PC-9 (cell line): ENCODE measurements around the gene SLC44A1.

Experiments used
- EZH2 ChIP-seq: fragments of 200-600 bp; sonication (generic); IDR thresholded peaks from 2 replicates; pipeline ENCODE4 v1.8.0; 2017; ENCODE audit warnings: antibody characterized with exemption, low read depth
- TF ChIP-seq, protein P1 (sequence below): fragments of 200-600 bp; sonication (generic); conservative IDR thresholded peaks from 2 replicates; pipeline ENCODE4 v1.6.1; 2017; ENCODE audit warnings: mixed run types, antibody characterized with exemption, mild to moderate bottlenecking, moderate library complexity

DNA sequence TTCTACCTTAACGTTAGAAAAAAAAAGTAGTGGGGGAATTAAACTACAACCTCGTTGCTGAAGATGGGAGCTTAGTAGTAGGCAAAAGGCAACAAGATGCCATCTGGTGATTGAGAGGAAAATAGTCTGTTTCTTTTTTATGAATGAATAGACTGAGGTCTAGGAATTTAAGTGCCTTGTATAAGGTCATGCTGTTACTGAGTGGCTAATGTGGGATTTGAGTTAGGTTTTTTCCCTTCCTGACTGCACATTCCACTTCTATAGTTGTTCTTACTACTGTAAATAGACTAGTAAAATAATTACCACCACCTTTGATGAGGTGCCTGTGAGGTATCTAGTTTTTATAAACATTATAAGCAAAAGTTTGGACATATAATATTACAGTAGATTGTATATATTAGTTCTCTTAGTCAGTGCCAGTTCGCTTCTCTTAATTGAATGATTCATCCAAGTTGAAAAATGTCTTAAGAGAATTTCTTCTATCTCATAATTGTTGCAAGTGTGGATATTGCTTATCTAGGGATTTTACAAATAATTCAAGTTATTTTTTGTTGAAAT lies 222.5 kb downstream of the SLC44A1 start:
- TF ChIP-seq, protein P1, sequence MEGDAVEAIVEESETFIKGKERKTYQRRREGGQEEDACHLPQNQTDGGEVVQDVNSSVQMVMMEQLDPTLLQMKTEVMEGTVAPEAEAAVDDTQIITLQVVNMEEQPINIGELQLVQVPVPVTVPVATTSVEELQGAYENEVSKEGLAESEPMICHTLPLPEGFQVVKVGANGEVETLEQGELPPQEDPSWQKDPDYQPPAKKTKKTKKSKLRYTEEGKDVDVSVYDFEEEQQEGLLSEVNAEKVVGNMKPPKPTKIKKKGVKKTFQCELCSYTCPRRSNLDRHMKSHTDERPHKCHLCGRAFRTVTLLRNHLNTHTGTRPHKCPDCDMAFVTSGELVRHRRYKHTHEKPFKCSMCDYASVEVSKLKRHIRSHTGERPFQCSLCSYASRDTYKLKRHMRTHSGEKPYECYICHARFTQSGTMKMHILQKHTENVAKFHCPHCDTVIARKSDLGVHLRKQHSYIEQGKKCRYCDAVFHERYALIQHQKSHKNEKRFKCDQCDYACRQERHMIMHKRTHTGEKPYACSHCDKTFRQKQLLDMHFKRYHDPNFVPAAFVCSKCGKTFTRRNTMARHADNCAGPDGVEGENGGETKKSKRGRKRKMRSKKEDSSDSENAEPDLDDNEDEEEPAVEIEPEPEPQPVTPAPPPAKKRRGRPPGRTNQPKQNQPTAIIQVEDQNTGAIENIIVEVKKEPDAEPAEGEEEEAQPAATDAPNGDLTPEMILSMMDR, result no peak
- no peak for TF ChIP-seq EZH2
